Mesenchymal stem cell (in vitro differentiated cells and primary cell): ENCODE data around the gene FBXW11.

Source experiments
- DNase-seq: peaks from one replicate; pipeline ENCODE4 v3.0.0-alpha.2; 2013
- H2AFZ ChIP-seq: one replicate; pipeline ENCODE4 v1.6.1; 2013; ENCODE audit warnings: low read depth, mild to moderate bottlenecking, control low read depth, inconsistent platforms, low read length, moderate library complexity
- H2AK5ac ChIP-seq: 2 replicates; pipeline ENCODE4 v1.6.1; 2013; ENCODE audit warnings: low read length, moderate library complexity, mild to moderate bottlenecking, inconsistent platforms; ENCODE audit not compliant: severe bottlenecking
- H2BK120ac ChIP-seq: one replicate; pipeline ENCODE4 v1.6.1; 2013; ENCODE audit warnings: low read depth, mild to moderate bottlenecking, inconsistent platforms, low read length, moderate library complexity
- H2BK12ac ChIP-seq, 2 experiments: one replicate each; pipeline ENCODE4 v1.6.1; 2013; ENCODE audit warnings: inconsistent platforms in 2 of 2, low read length in 2 of 2, mild to moderate bottlenecking in 2 of 2, moderate library complexity in 2 of 2, control low read depth in 1 of 2
- H2BK15ac ChIP-seq: one replicate; pipeline ENCODE4 v1.6.1; 2013; ENCODE audit warnings: mild to moderate bottlenecking, low read depth, inconsistent platforms; ENCODE audit not compliant: poor library complexity, severe bottlenecking
- H2BK5ac ChIP-seq: 2 replicates; pipeline ENCODE4 v1.6.1; 2013; ENCODE audit warnings: low read depth, mild to moderate bottlenecking, low read length, control low read depth, inconsistent platforms; ENCODE audit not compliant: poor library complexity, severe bottlenecking
- H3K14ac ChIP-seq, 2 experiments: one replicate each; pipeline ENCODE4 v1.6.1; 2013; ENCODE audit warnings: inconsistent platforms in 2 of 2, low read length in 2 of 2, control low read depth in 1 of 2, mild to moderate bottlenecking in 1 of 2, moderate library complexity in 1 of 2
- H3K18ac ChIP-seq, 2 experiments: one replicate each; pipeline ENCODE4 v1.6.1; 2013; ENCODE audit warnings: inconsistent platforms in 2 of 2, low read length in 2 of 2, control low read depth in 1 of 2, low read depth in 1 of 2, mild to moderate bottlenecking in 1 of 2
- H3K23ac ChIP-seq, 2 experiments: one replicate each; pipeline ENCODE4 v1.6.1; 2013; ENCODE audit warnings: inconsistent platforms in 2 of 2, low read length in 2 of 2, mild to moderate bottlenecking in 2 of 2, moderate library complexity in 2 of 2, control low read depth in 1 of 2
- H3K27ac ChIP-seq: 2 replicates; pipeline ENCODE4 v1.5.1; 2013; ENCODE audit warnings: mild to moderate bottlenecking, moderate library complexity, low read length, control low read depth, inconsistent platforms; ENCODE audit not compliant: poor library complexity, severe bottlenecking
- H3K27me3 ChIP-seq, 2 experiments: 2 replicates each; pipeline versions ENCODE4 v1.6.1 to v1.7.0; 2013; ENCODE audit warnings: low read length in 2 of 2, mild to moderate bottlenecking in 2 of 2, moderate library complexity in 2 of 2, control low read depth in 1 of 2, inconsistent platforms in 1 of 2; ENCODE audit not compliant: control insufficient read depth in 1 of 2, insufficient read depth in 1 of 2
- H3K36me3 ChIP-seq, 2 experiments: 2 replicates each; pipeline versions ENCODE4 v1.6.1 to v1.7.0; 2013; ENCODE audit warnings: low read length in 2 of 2, control low read depth in 1 of 2, inconsistent platforms in 1 of 2, low read depth in 1 of 2, mild to moderate bottlenecking in 1 of 2; ENCODE audit not compliant: insufficient read depth in 2 of 2, control insufficient read depth in 1 of 2
- H3K4ac ChIP-seq, 2 experiments: one replicate each; pipeline ENCODE4 v1.6.1; 2013; ENCODE audit warnings: inconsistent platforms in 2 of 2, low read length in 2 of 2, mild to moderate bottlenecking in 2 of 2, moderate library complexity in 2 of 2, control low read depth in 1 of 2, low read depth in 1 of 2
- H3K4me1 ChIP-seq: 2 replicates; pipeline ENCODE4 v1.6.1; 2013; ENCODE audit warnings: low read depth, low read length, control low read depth; ENCODE audit not compliant: control insufficient read depth, insufficient read depth
- H3K4me2 ChIP-seq: 2 replicates; pipeline ENCODE4 v1.6.1; 2013; ENCODE audit warnings: low read length, mild to moderate bottlenecking, inconsistent platforms; ENCODE audit not compliant: poor library complexity, severe bottlenecking
- H3K4me3 ChIP-seq, 2 experiments: 2 replicates each; pipeline versions ENCODE4 v1.5.1 to v1.7.0; 2013; ENCODE audit warnings: low read length in 2 of 2, mild to moderate bottlenecking in 2 of 2, control low read depth in 1 of 2, low read depth in 1 of 2; ENCODE audit not compliant: insufficient read depth in 1 of 2
- H3K79me1 ChIP-seq: replicated peaks from 2 replicates; pipeline ENCODE4 v1.6.1; 2013; ENCODE audit warnings: mild to moderate bottlenecking, control low read depth, low read length, inconsistent platforms; ENCODE audit not compliant: poor library complexity, severe bottlenecking
- H3K9ac ChIP-seq: 2 replicates; pipeline ENCODE4 v1.7.0; 2013; ENCODE audit warnings: mild to moderate bottlenecking, low read length, moderate library complexity
- H3K9me3 ChIP-seq: 2 replicates; pipeline ENCODE4 v1.7.0; 2013; ENCODE audit warnings: mild to moderate bottlenecking, low read length; ENCODE audit not compliant: control insufficient read depth
- H4K8ac ChIP-seq: one replicate; pipeline ENCODE4 v1.6.1; 2013; ENCODE audit warnings: inconsistent platforms, mild to moderate bottlenecking, low read length, moderate library complexity
- H4K91ac ChIP-seq: one replicate; pipeline ENCODE4 v1.6.1; 2013; ENCODE audit warnings: mild to moderate bottlenecking, low read length, inconsistent platforms
- WGBS: methylation state at CpG from one replicate; pipeline ENCODE4 v1.1.7; 2013; ENCODE audit warnings: mixed read lengths; 5-methylcytosine and 5-hydroxymethylcytosine counted together

The FBXW11 gene

GRCh38 chr5:172035049-172035448 lies 28.6 kb upstream of the FBXW11 start:
- Histone ChIP-seq H3K79me1 (no peaks in the 10 kb centered on the region), H3K4me2 (no peak overlapping the region), H4K8ac (no peak overlapping the region), H4K91ac (no peak overlapping the region), H3K4me1 (no peaks in the 10 kb centered on the region), H3K4ac (no peak overlapping the region), H2AK5ac (no peak overlapping the region), H2AFZ (no peak overlapping the region), H3K36me3 (no peaks in the 10 kb centered on the region), H3K14ac (no peak overlapping the region), H3K4me3 (no peak overlapping the region), H3K27me3 (no peaks in the 10 kb centered on the region), H2BK120ac (no peak overlapping the region), H3K23ac (no peak overlapping the region), H3K9ac (no peak overlapping the region), H2BK15ac (no peak overlapping the region), H3K27ac (no peak overlapping the region), H3K9me3 (no peaks in the 10 kb centered on the region), H2BK5ac (no peak overlapping the region), H2BK12ac (no peak overlapping the region), H3K18ac (no peak overlapping the region)
- no peak for DNase-seq
- 80% methylated on average over 2 of the region's 2 CpGs for WGBS

- Histone ChIP-seq H3K79me1 (no peaks in the 10 kb centered on the region), H2BK5ac (no peak overlapping the region), H2BK12ac (no peak overlapping the region), H3K36me3 (no peaks in the 10 kb centered on the region), H2AK5ac (no peak overlapping the region), H3K4me3 (no peak overlapping the region), H3K18ac (no peak overlapping the region), H3K27me3 (no peaks in the 10 kb centered on the region), H3K4ac (no peak overlapping the region), H3K4me2 (no peak overlapping the region), H3K27ac (no peak overlapping the region), H4K8ac (no peak overlapping the region), H2AFZ (no peak overlapping the region), H3K23ac (no peak overlapping the region), H3K4me1 (no peaks in the 10 kb centered on the region), H3K9me3 (no peaks in the 10 kb centered on the region), H2BK120ac (no peak overlapping the region), H2BK15ac (no peak overlapping the region), H3K9ac (no peak overlapping the region), H3K14ac (no peak overlapping the region), H4K91ac (no peak overlapping the region)
- 94% methylated on average over 4 of the region's 4 CpGs for WGBS
- DNase-seq, result no peak
These were observed 25.5 kb upstream of the FBXW11 start for GRCh38 chr5:172031894-172032461.

- H2AFZ ChIP-seq, result no peak overlapping the region
- H3K27ac ChIP-seq, result no peak overlapping the region
- H2AK5ac ChIP-seq, result no peak overlapping the region
- H3K79me1 ChIP-seq, result no peaks in the 10 kb centered on the region
- H3K4ac ChIP-seq, result no peak overlapping the region
- no peak overlapping the region for H3K4me2 ChIP-seq
- H4K8ac ChIP-seq, result no peak overlapping the region
- no peak overlapping the region for H3K23ac ChIP-seq
- H3K9me3 ChIP-seq, result no peaks in the 10 kb centered on the region
- H3K9ac ChIP-seq, result no peak overlapping the region
- H3K27me3 ChIP-seq, result no peaks in the 10 kb centered on the region
- no peak overlapping the region for H4K91ac ChIP-seq
- H2BK120ac ChIP-seq, result no peak overlapping the region
- H2BK12ac ChIP-seq, result no peak overlapping the region
- H3K4me1 ChIP-seq, result no peaks in the 10 kb centered on the region
- no peak overlapping the region for H2BK5ac ChIP-seq
- H3K36me3 ChIP-seq, result no peaks in the 10 kb centered on the region
- H3K18ac ChIP-seq, result no peak overlapping the region
- no peak overlapping the region for H3K4me3 ChIP-seq
- H2BK15ac ChIP-seq, result no peak overlapping the region
- no peak overlapping the region for H3K14ac ChIP-seq
- DNase-seq, result no peak
These were observed 23.4 kb upstream of the FBXW11 start for GRCh38 chr5:172029876-172030275.

GRCh38 chr5:172028167-172028566 lies 21.7 kb upstream of the FBXW11 start:
- no peaks in the 10 kb centered on the region for H3K79me1 ChIP-seq
- no peak overlapping the region for H3K27ac ChIP-seq
- H4K8ac ChIP-seq, result no peak overlapping the region
- H3K27me3 ChIP-seq, result no peaks in the 10 kb centered on the region
- H3K9ac ChIP-seq, result no peak overlapping the region
- H3K23ac ChIP-seq, result no peak overlapping the region
- no peaks in the 10 kb centered on the region for H3K4me1 ChIP-seq
- WGBS, result 66% methylated on average over 4 of the region's 4 CpGs
- H3K4ac ChIP-seq, result no peak overlapping the region
- H2BK5ac ChIP-seq, result no peak overlapping the region
- H3K4me3 ChIP-seq, result no peak overlapping the region
- no peaks in the 10 kb centered on the region for H3K9me3 ChIP-seq
- no peak overlapping the region for H3K4me2 ChIP-seq
- H3K18ac ChIP-seq, result no peak overlapping the region
- no peak overlapping the region for H3K14ac ChIP-seq
- H2AFZ ChIP-seq, result no peak overlapping the region
- no peak overlapping the region for H2BK15ac ChIP-seq
- H2BK120ac ChIP-seq, result no peak overlapping the region
- H3K36me3 ChIP-seq, result no peaks in the 10 kb centered on the region
- no peak overlapping the region for H2BK12ac ChIP-seq
- no peak for DNase-seq
- H4K91ac ChIP-seq, result no peak overlapping the region
- H2AK5ac ChIP-seq, result no peak overlapping the region
